IPS DF 6.9 (cell line): ENCODE data around the gene NHERF1.

ENCODE experiments used
- DNase-seq: peaks from one replicate; pipeline ENCODE4 v3.0.0-alpha.2; 2013; ENCODE audit warnings: low read depth, low spot score
- H3K27ac ChIP-seq: one replicate; pipeline ENCODE4 v1.5.1; 2013; ENCODE audit warnings: low read length, control low read depth
- H3K27me3 ChIP-seq: 2 replicates; pipeline ENCODE4 v1.6.1; 2013; ENCODE audit warnings: mild to moderate bottlenecking, low read length; ENCODE audit not compliant: control insufficient read depth, insufficient read depth
- H3K36me3 ChIP-seq: 2 replicates; pipeline ENCODE4 v1.6.1; 2013; ENCODE audit warnings: low read length; ENCODE audit not compliant: control insufficient read depth, insufficient read depth
- H3K4me1 ChIP-seq: 2 replicates; pipeline ENCODE4 v1.6.1; 2013; ENCODE audit warnings: low read length; ENCODE audit not compliant: control insufficient read depth, insufficient read depth
- H3K4me3 ChIP-seq: 2 replicates; pipeline ENCODE4 v1.5.1; 2013; ENCODE audit warnings: mild to moderate bottlenecking, low read length
- H3K9me3 ChIP-seq: 2 replicates; pipeline ENCODE4 v1.6.1; 2013; ENCODE audit warnings: low read length, inconsistent platforms; ENCODE audit not compliant: control insufficient read depth, insufficient read depth
- WGBS: extraction: QIAGEN DNeasy Blood & Tissue Kit; methylation state at CpG from one replicate; pipeline ENCODE4 v1.1.7; 2013; ENCODE audit warnings: mixed read lengths, missing lambda C conversion rate; ENCODE audit not compliant: insufficient read length, insufficient coverage; 5-methylcytosine and 5-hydroxymethylcytosine counted together

The NHERF1 gene

DNA sequence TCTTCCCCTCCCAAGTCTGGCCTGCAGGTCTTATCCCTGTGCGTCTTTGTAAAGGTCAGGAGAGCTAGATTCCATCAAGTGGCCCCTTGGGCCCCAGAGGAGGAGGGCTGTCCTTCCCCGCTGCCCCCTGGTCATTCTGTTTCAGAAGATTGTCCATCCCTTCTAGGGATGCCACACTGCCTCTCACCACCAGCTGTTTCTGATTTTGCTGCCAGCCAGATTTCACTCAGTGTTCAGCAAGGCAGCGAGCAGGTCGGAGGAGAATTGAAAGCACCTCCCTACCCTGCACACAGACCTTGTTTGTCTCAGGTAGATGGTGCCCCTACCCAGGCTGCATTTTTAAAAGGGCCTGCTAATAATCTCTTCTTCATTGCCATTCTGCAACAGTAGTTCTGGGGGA, 49.4 kb downstream of the NHERF1 start:
- no CpG with 5 or more reads among the region's 4 CpGs for WGBS
- no peaks in the 10 kb centered on the region for H3K27me3 ChIP-seq
- H3K36me3 ChIP-seq = peaks cover 24% of the 10 kb centered on the region
- H3K4me1 ChIP-seq = no peaks in the 10 kb centered on the region
- H3K9me3 ChIP-seq = no peaks in the 10 kb centered on the region
- no peak overlapping the region for H3K4me3 ChIP-seq
- H3K27ac ChIP-seq = no peak overlapping the region
- DNase-seq = no peak

DNA sequence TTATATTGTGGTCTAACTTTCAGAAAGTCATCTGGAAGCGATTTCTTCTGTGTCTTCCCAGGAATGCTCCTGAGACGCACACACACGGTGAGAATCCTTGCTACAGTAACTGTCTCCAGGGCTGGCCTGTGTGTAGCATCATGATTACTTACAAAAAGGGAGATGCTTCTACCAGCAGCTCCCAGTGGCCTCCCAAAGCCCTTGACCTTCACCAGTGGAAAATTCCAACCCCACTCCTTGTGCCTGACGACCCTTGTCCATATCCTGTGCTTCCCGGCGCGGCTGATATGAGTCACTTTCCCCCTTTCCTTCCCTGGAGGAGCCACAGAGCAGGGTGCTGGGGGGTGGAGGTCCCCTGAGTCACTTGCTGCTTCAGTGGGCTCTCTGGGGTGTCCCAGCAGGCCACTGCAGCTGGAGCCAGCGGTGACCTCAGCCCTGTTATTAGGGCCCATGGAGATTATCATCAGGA, 49.8 kb downstream of the NHERF1 start:
- peaks cover 24% of the 10 kb centered on the region for H3K36me3 ChIP-seq
- H3K27ac ChIP-seq = no peak overlapping the region

DNA sequence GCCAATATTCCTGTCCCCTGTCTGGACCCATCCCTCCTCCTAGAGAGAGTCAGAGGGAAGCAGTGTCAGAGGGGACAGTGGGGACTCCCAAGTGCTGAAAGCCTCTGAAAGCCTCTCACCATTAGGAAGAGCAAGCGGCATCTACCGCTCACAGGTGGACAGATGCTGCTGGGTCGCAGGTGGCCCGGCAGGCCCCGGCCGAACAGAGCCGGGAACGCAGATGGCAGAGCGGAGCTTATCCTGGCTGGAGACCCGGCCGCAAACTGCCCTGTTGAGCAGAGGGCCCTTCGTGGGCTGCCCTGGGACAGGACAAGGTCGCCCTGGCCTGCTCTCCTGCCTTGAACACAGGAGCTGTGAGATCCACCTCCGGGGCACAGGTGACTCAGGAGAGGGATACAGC, 50.7 kb downstream of the NHERF1 start:
- no CpG with 5 or more reads among the region's 14 CpGs for WGBS
- peaks cover 24% of the 10 kb centered on the region for H3K36me3 ChIP-seq
- DNase-seq = no peak
- no peak overlapping the region for H3K4me3 ChIP-seq
- H3K27ac ChIP-seq = no peak overlapping the region
- no peaks in the 10 kb centered on the region for H3K27me3 ChIP-seq
- no peaks in the 10 kb centered on the region for H3K9me3 ChIP-seq
- H3K4me1 ChIP-seq = no peaks in the 10 kb centered on the region

More for the DNA sequence above, 49.8 kb downstream of the NHERF1 start:
- Histone ChIP-seq H3K9me3 (no peaks in the 10 kb centered on the region), H3K4me3 (no peak overlapping the region), H3K27me3 (no peaks in the 10 kb centered on the region), H3K4me1 (no peaks in the 10 kb centered on the region)
- DNase-seq = no peak
- WGBS = no CpG with 5 or more reads among the region's 8 CpGs

DNA sequence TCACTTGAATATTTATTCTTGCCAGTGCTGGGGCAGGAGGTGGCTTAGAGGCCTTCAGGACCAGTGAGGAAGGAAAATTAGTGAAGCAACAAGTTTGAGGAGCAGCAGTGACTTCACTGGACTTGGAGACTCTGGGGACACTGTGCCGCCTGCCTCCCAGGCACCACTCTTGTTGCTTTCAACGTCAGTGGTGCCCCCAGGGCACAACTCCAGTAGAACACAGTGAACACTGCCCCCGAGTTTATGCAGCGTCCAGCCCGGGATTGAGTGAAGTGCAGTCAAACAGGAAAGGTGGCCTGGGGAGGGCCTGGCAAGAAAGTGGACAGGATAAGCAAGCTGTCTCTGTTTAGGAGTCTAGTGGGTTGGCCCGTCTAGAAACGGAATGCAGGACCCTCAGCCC, 52.1 kb downstream of the NHERF1 start:
- no peak for DNase-seq
- Histone ChIP-seq H3K4me3 (no peak overlapping the region), H3K36me3 (peaks cover 16% of the 10 kb centered on the region), H3K9me3 (no peaks in the 10 kb centered on the region), H3K27ac (no peak overlapping the region), H3K4me1 (no peaks in the 10 kb centered on the region), H3K27me3 (no peaks in the 10 kb centered on the region)
- no CpG with 5 or more reads among the region's 7 CpGs for WGBS

DNA sequence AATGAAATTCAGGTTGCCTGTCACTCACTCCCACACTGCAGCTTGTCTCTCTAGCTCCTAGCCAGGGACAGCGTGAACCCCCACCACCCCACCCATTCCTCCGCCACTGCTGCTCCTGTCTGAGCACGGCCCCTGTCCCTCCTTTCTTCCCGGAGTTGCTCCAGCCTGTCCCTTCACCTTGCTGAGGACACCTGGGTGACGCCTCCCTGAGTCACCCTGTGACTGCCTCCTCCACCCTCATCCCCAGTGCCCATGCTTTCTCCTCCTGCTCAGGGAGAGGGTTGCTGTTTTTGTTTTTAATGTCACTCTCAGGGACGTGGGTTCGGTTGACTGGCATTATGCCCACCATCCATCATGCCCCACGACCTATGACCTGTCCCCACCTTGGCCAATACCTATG, 53.5 kb downstream of the NHERF1 start:
- WGBS = no CpG with 5 or more reads among the region's 8 CpGs
- Histone ChIP-seq H3K9me3 (no peaks in the 10 kb centered on the region), H3K27ac (no peak overlapping the region), H3K4me3 (no peak overlapping the region), H3K4me1 (no peaks in the 10 kb centered on the region), H3K27me3 (no peaks in the 10 kb centered on the region), H3K36me3 (peaks cover 14% of the 10 kb centered on the region)
- DNase-seq = no peak

DNA sequence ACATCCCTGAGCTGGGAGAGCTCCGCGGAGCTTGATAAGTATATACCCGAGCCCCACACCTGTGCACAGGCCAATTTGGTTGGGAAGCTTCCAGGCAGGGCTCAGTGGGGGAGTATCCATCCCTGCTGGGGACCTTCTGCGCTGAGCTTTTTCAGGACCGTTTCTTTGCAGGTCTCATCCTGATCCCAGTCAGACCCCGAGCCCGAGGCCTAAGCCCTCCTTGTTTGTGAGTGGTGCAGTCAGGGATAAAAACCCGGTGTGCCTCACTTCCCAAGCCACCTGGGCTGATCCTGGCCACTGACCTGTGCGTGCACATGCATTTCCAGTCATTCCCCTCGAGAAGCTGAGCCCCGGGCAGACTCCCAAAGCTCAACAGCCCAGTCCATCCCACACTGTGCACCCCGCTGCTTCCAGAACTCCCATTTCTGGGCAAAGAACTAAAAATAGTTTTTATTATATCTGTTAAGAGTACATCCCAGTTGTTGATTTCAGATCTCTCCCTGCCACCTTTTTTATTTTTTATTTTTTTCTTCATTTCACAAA, 55.0 kb downstream of the NHERF1 start:
- no CpG with 5 or more reads among the region's 12 CpGs for WGBS
- no peak overlapping the region for H3K4me3 ChIP-seq
- H3K36me3 ChIP-seq = peaks cover 6% of the 10 kb centered on the region; the same call in 1 of the 2 replicates

DNA sequence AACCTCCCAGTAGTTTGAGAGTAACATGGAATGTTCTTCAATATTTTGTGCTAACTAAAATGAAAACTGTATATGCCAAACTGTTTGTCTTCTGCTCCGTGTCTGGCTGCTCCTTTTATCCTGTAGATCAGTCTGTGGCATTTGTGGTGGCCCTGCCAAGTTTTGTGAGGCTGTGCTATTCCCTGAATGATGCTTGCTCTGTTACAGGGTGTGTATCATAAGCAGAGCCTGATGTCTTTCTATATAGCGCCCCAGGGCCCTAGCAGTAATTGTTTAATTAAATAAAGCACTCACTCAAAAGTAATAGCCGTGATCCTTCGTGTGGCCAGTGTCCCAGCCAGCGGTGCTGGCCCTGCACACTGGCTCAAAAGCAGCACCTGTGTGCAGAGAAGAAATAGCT, 55.5 kb downstream of the NHERF1 start:
- WGBS = no CpG with 5 or more reads among the region's 5 CpGs
- H3K4me1 ChIP-seq = no peaks in the 10 kb centered on the region
- H3K27ac ChIP-seq = no peak overlapping the region
- H3K9me3 ChIP-seq = no peaks in the 10 kb centered on the region
- no peak for DNase-seq
- H3K27me3 ChIP-seq = no peaks in the 10 kb centered on the region
- H3K4me3 ChIP-seq = no peak overlapping the region
- H3K36me3 ChIP-seq = peaks cover 6% of the 10 kb centered on the region; the same call in 1 of the 2 replicates

More for the DNA sequence above, 55.0 kb downstream of the NHERF1 start:
- no peaks in the 10 kb centered on the region for H3K4me1 ChIP-seq
- H3K9me3 ChIP-seq = no peaks in the 10 kb centered on the region
- no peak overlapping the region for H3K27ac ChIP-seq
- H3K27me3 ChIP-seq = no peaks in the 10 kb centered on the region
- DNase-seq = no peak

DNA sequence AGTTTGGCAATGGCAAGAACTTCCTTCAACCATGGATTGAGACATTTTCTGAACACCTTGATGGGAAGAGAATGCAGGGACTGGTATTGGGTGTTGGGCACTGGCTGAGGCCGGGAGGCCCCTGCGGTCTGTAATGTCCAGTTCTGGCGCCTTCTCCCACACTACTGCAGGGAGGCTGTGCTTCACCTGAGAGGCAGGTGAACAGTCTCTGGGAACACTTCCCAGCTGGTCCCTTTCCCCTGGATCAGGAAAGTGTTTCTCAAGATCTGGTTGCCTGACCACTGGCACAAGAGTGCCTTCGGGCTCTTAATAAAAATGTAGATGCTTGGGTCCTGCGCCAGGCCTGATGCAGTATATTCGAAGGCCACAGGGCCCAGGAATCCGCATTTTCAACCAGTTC, 56.3 kb downstream of the NHERF1 start:
- no CpG with 5 or more reads among the region's 7 CpGs for WGBS
- Histone ChIP-seq H3K9me3 (no peaks in the 10 kb centered on the region), H3K27me3 (no peaks in the 10 kb centered on the region), H3K4me3 (no peak overlapping the region), H3K27ac (no peak overlapping the region), H3K36me3 (peaks cover 5% of the 10 kb centered on the region; the same call in 1 of the 2 replicates), H3K4me1 (no peaks in the 10 kb centered on the region)
- no peak for DNase-seq

DNA sequence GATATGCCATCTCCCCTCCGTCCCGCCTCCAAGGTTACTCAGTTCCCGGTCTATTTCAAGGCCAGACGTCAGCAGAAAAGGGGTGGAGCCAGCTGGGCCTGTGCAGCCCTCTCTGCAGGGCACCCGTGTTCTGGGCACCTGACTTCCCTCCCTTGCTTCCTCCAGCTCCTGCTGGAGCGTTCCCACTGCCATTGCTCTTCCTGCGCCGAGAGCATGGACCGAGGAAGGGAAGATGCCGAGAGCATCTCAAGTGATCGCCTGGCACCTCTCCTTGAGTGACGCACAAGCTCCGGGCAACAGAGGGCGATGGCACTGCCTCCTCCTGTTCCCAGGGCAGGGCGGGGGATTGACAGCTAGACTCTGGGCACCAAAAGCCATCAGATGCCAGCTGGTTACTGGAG, 57.2 kb downstream of the NHERF1 start:
- H3K36me3 ChIP-seq = no peaks in the 10 kb centered on the region; the same call in 1 of the 2 replicates
- H3K4me1 ChIP-seq = no peaks in the 10 kb centered on the region
- H3K27ac ChIP-seq = no peak overlapping the region
- H3K4me3 ChIP-seq = no peak overlapping the region
- H3K9me3 ChIP-seq = no peaks in the 10 kb centered on the region
- H3K27me3 ChIP-seq = no peaks in the 10 kb centered on the region
- DNase-seq = no peak
- no CpG with 5 or more reads among the region's 15 CpGs for WGBS

DNA sequence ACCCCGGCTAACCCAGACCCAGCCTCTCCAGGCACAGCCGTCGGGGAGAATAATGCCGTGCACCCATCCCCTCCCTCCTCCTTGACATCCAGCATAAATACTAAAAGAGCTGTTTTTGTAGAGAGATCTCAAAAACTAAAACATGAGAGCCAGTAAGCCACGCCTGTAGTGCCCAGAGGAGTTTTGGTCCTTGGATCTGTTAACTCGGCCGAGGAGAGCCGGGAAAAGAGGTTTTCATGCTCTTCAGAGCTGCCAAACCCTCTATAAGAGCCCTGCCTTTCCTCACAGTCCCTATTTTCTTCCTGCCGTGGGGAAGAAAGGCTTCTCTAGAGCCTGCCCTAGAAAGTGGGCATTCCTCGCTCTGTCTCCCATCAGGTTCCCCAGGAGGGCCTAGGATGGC, 57.9 kb downstream of the NHERF1 start:
- Histone ChIP-seq H3K4me3 (no peak overlapping the region), H3K27me3 (no peaks in the 10 kb centered on the region), H3K36me3 (no peaks in the 10 kb centered on the region; the same call in 1 of the 2 replicates), H3K27ac (no peak overlapping the region), H3K9me3 (no peaks in the 10 kb centered on the region), H3K4me1 (no peaks in the 10 kb centered on the region)
- no peak for DNase-seq
- WGBS = no CpG with 5 or more reads among the region's 10 CpGs

DNA sequence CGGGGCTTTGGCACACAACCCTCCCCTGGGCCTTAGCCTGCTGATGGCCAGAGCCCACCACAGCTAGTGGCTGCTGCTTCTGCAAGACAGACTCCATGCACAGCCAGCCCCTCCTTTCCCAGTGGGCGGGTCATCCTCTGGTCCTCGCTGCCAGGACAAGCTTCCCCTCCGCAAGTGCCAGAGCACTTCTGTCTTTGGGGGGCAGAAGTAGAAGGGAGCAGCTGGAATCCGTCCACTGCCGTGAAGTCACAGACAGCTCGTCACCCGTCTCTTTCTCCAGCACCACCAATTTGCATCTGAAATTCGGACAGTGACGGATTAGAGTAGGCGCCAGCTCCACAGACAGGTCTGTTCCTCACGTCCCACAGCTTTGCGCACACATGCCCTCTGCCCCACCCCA, 59.0 kb downstream of the NHERF1 start:
- H3K36me3 ChIP-seq = no peaks in the 10 kb centered on the region; the same call in 1 of the 2 replicates
- no peaks in the 10 kb centered on the region for H3K4me1 ChIP-seq
- no CpG with 5 or more reads among the region's 13 CpGs for WGBS
- H3K27ac ChIP-seq = no peak overlapping the region
- H3K4me3 ChIP-seq = no peak overlapping the region
- no peaks in the 10 kb centered on the region for H3K9me3 ChIP-seq
- DNase-seq = no peak
- no peaks in the 10 kb centered on the region for H3K27me3 ChIP-seq
